Germinal center (tissue), 1 donor: ENCODE results near the gene ZNF514.
"Not testable (repeated sequence)": the region's sequence is repeated elsewhere in the genome, so short reads cannot be mapped to it uniquely, and the experiment has no call there.

Experiments used
- DNase-seq: peaks from one replicate; pipeline ENCODE4 v3.0.0; 2012; ENCODE audit warnings: mixed read lengths, low spot score

Gene ZNF514

GRCh38 chr2:95122197-95122551 lies 37.5 kb downstream of the ZNF514 start:
- DNase-seq = peak; percentile 5

DNA sequence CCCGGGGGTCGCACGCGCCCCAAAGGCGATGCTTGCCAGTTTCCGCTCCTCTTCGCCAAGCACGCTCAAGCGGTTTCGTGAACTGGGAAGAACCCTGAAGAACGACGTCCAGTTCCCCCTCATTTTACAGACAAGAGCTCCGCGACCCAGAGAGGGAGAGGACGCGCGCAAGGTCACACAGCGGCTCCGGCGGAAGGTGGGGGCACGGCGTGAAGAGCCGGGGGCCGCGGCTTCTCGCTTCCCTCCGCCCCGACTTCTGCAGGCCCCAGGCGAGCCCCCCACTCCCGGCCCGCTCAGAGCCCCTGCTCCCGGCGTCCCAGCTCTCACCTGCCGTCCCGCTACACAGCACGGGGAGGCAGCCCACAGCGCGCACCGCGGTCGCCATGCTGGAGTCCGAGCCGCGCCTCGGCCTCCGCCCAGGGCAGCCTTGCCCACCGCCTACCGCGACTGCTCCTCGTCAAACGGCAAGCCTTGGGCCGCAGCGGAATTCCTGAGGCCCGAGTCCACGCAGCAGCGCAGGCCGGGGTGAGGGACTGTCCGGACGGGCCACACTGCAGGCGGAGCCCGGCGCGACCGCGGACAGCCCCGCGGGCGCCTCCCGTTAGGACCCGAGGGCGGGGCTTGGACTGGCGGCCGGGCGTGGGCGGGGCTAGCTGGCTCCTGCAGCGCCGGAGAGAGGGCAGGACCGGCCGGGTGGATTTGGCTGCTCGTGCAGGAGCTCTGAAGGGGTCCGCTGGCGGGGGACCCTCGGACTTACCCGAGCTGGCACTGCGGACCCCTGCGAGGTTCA lies 38.0 kb downstream of the ZNF514 start, which contains the start of gene MRPS5:
Gene MRPS5 (minus strand): TSS at position 402 of the 790 bp plus-strand sequence. CDS start 17 bp downstream, at position 385.
- DNase-seq = peak; percentile 92

DNA sequence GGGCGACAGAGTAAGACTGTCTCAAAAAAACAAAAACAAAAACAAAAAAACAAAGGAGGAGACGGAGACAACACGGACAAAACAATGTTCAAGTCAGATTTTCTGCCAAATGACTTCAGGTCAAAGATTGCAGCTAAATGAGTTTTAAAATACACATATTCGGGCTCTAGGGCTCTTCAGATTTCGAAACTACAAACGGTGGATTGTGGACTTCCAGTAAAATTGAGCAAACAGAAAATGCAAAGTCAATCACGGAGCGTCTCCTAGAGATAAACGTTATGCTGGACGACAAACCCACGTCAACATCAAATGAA lies 38.6 kb downstream of the ZNF514 start:
- DNase-seq = no peak

- DNase-seq = peak; percentile 72
These were observed 44.2 kb downstream of the ZNF514 start for GRCh38 chr2:95115418-95115817.

GRCh38 chr2:95113464-95113863 lies 46.2 kb downstream of the ZNF514 start:
- DNase-seq = no peak

GRCh38 chr2:95110395-95110794 lies 49.3 kb downstream of the ZNF514 start:
- no peak for DNase-seq

GRCh38 chr2:95109260-95109659 lies 50.4 kb downstream of the ZNF514 start:
- no peak for DNase-seq

- DNase-seq = no peak
These were observed 53.6 kb downstream of the ZNF514 start for GRCh38 chr2:95106081-95106480.

GRCh38 chr2:95104606-95105005 lies 55.0 kb downstream of the ZNF514 start:
- DNase-seq = no peak

GRCh38 chr2:95099910-95100309 lies 59.7 kb downstream of the ZNF514 start:
- no peak for DNase-seq

- DNase-seq = not testable (repeated sequence)
These were observed 61.4 kb downstream of the ZNF514 start for GRCh38 chr2:95098273-95098672.
